Stimulated activated CD8-positive, alpha-beta memory T cell treated with anti-CD3 and anti-CD28 coated beads, Interleukin-4, amount 100 ng/mL, for 4 hours (primary cell): ENCODE measurements around the gene ATP4A.

Experiments
- DNase-seq, 2 donors: peaks; one replicate each; pipeline ENCODE4 v3.0.0-alpha.2; 2020; ENCODE audit warnings: low read depth in 2 of 2, low spot score in 1 of 2

The ATP4A gene

GRCh38 chr19:35528218-35529038, 35.0 kb downstream of the ATP4A start, which contains the start of gene SBSN:
Gene SBSN (minus strand): TSS chr19:35528311. CDS start chr19:35528281, 30 bp downstream.
- no peak for DNase-seq

GRCh38 chr19:35525873-35526272, 37.6 kb downstream of the ATP4A start:
- DNase-seq = no peak

DNA sequence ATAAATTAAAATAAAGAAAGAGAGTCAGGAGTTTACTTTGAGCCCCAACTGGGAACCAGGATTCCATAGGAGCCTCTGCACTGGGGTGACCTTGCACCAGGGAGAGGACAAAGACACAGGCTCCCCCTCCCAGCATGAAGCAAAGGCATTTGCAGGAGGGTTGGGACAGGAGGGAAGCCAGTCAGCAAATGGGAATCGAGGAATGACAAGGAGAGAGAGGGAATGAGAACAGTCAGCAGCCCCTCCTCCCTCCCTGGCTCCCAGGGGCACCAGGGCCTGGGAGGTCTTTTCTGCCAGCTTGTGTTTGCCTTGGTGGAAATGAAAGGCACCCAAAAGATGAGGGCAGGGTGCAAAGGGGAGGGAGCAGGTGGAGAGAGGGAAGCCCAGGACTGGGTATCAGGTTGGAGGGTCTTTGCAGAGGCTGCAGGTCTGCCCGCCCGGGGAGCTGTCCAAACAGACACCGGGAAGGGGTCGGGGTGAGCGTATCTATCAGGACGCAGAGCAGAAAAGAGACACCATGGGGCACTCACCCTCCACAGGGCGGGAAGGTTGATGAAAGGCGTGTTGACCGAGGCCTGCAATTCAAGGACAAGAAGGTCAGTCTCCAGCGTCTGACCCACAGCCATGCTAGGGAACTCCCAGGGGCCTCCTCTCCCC, 39.1 kb downstream of the ATP4A start:
- DNase-seq = no peak

DNA sequence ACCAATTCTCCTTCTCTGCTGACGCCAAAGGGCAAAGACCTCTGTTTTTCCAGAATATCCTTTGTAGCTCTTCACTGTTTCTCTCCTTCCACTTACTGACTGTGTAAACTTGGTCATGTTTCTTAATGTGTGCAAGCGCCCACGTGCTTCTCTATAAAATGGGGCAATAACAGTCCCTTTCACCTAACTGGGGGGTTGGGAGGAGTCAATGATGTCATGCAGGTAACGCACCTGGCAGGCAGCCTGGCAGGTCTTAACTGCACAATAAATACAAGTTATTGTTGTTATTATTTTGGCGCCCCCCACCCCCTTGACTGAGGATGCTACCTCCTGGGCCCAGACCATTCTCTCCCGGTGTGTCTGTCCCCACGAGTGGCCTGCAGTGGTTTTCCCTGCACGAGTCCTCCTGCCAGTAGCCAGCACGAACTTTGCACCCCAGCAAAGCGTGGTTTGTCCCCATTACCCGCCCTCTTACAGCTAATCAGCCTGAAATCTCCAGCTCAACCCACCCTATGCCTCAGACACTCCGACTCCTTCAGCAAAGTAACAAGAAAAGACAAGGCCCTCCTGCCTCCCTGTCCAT, 40.6 kb downstream of the ATP4A start:
- DNase-seq = no peak

GRCh38 chr19:35521124-35521743, 42.2 kb downstream of the ATP4A start:
- DNase-seq = no peak

DNA sequence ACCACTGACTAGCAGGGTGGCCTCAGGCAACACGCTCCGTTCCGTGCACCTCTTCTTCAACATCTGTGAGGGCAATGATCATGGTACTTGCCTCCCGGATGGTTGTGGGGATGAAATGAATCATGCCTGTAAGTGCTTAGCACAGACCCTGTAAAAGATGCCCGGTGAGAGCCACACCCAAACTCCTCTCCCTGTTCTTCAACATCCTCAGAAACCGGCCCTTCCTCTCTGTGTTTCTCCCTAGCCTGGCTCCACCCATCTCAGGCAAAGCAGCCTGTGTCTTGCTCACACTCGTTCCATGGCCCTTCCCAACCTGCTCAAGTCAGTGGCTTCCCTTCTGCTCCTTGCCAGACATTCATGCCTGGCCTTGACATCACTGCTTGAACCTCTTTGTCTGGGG, 44.2 kb downstream of the ATP4A start:
- no peak for DNase-seq

DNA sequence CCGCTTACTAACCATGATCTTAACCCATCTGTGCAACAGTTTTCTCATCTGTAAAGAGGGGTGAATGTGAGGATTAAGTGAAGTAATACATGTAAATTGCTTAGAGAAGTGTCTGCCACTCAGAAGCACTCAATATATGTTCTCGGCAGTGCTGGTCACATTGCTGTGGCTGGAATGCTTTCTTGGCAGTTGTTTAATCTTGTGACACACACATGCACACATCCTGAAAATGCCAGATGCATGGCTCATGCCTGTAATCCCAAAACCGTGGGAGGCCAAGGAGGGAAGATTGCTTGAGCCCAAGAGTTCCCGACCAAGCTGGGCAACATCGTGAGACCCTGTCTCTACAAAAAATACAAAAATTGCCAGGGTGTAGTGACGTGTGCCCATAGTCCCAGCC, 45.1 kb downstream of the ATP4A start:
- no peak for DNase-seq

DNA sequence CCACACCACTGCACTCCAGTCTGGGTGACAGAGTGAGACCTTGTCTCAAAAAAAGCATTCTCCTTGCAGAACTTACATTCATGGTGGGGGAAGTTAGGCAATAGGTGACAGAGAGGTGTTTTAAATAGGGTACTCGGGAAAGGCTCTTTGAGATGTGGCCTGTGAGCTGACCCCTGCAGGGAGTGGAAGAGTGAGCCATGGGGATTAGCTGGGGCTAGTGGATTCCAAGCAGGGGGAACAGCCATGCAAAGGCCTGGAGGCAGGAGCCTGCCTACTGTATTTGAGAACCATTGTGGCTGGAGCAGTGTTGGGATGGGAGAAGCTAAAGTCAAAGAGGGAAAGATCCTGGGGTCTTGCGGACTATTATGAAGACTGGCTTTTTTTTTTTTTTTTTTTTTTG, 46.1 kb downstream of the ATP4A start:
- no peak for DNase-seq

DNA sequence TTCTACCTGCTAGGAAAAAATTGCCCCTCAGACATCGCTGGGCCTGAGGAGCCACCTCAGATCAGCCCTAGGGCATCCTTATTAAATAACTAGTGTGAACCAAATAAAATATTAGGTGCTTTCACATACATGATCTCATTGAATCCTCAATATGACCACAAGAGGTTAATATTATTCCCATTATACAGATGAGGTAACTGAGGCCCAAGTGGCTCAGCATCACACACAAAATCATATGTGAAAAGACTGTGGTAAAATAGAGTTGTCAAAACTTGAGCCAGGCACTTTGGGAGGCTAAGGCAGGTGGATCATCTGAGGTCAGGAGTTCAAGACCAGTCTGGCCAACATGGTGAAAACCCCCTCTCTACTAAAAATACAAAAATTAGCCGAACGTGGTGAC, 47.1 kb downstream of the ATP4A start:
- DNase-seq = no peak

GRCh38 chr19:35514282-35514809, 49.1 kb downstream of the ATP4A start:
- no peak for DNase-seq

DNA sequence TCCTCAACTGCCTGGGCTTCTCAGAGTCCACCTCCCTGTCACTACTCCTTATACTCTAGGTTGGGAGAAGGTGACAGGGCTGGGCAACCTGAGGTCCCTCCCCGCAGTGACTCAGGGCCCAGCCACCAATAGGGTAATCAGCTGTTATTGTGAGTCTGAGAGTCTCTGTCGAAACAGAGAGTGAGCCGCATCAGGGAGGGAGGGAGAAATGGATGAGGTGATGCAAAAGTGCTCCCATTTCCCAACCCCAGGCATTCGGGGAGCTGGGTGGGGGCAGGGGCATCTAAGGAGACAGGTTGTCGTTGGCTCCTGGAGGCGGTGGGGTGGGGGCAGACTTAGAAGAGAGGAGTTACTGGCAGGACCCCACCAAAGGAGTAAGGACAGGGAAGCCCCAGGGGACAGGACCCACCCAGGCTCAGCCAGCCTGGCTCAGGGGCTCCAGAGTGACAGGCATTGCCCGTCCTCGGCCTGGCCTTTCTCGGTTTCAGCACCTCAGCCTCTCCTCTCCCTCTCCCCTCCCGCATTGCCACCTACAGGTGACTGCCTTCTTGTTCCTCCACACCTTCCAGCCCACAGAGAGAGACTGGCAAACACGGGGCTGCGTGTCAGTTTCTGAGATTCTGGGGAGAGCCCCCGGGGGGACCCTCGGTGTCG, 49.7 kb downstream of the ATP4A start, which contains the start of gene DMKN:
Gene DMKN, minus strand, starts transcription at position 22 of the 654 bp plus-strand sequence. CDS start 174 bp downstream, outside the sequence.
- no peak for DNase-seq

GRCh38 chr19:35512831-35513627, 50.4 kb downstream of the ATP4A start:
- no peak for DNase-seq

DNA sequence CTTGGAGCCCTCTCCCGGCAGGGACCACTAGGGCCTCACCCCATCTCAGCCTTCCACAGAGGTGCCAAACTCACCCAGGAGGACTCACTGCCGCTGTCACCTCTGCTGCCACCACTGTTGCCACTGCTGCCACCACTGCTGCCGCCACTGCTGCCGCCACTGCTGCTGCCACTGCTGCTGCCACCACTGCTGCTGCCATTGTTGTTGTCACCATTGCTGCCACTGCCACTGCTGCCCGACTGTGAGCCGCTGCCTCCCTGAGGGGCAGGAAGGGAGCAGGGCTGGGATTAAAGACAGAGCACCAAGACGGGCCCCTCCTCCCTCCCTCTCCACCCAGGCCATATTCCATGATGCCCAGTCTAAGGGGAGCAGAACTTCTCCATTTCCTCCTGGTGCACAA, 52.1 kb downstream of the ATP4A start:
- no peak for DNase-seq

- no peak for DNase-seq
Measured at GRCh38 chr19:35510626-35510964, 52.9 kb downstream of the ATP4A start.

- peak; percentile 37 to 59 for DNase-seq
Measured at GRCh38 chr19:35509861-35510625, 53.4 kb downstream of the ATP4A start.

- DNase-seq = peak in 1 of 2 donors; percentile 19
Measured at GRCh38 chr19:35509018-35509652, 54.3 kb downstream of the ATP4A start.

GRCh38 chr19:35508129-35508528, 55.3 kb downstream of the ATP4A start:
- DNase-seq = no peak

- DNase-seq = no peak
Measured at GRCh38 chr19:35507561-35507960, 55.9 kb downstream of the ATP4A start.

DNA sequence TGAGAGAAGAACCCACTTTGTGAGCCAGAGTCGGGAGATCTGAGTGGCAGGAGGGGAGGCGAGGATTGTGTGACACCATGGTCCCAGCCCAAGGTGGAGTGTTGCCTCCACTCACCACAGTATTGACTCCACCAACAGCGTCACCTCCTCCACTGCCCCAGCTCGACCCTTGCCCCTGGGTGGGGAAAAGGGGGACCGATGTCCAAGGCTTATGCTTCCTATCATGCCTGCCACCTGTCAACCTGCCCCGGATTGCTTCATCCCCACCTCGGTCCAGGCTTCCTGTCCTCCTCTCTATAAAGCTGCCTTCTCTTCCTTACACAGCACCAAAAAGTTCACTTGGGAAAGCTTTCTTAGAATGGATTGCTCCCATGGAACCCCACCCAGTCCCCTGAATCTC, 57.4 kb downstream of the ATP4A start:
- no peak for DNase-seq
